Neuronal stem cell (in vitro differentiated cells): ENCODE results near the gene TAT.
"Not testable (repeated sequence)": the region's sequence is repeated elsewhere in the genome, so short reads cannot be mapped to it uniquely, and the experiment has no call there.

Experiments
- DNase-seq: peaks from one replicate; pipeline ENCODE4 v3.0.0-alpha.2; 2013; ENCODE audit warnings: low spot score
- H2AFZ ChIP-seq: one replicate; pipeline ENCODE4 v1.6.1; 2013; ENCODE audit warnings: mild to moderate bottlenecking, low read length, inconsistent platforms
- H2AK5ac ChIP-seq: 2 replicates; pipeline ENCODE4 v1.6.1; 2013; ENCODE audit warnings: low read depth, mild to moderate bottlenecking, inconsistent platforms, low read length, moderate library complexity, mixed read lengths
- H2BK120ac ChIP-seq: 2 replicates; pipeline ENCODE4 v1.6.1; 2013; ENCODE audit warnings: low read depth, mild to moderate bottlenecking, inconsistent platforms, low read length, moderate library complexity, mixed read lengths
- H2BK12ac ChIP-seq: one replicate; pipeline ENCODE4 v1.6.1; 2013; ENCODE audit warnings: low read length, inconsistent platforms
- H2BK15ac ChIP-seq: 2 replicates; pipeline ENCODE4 v1.6.1; 2013; ENCODE audit warnings: mild to moderate bottlenecking, low read length, inconsistent platforms, mixed read lengths
- H2BK5ac ChIP-seq: one replicate; pipeline ENCODE4 v1.6.1; 2013; ENCODE audit warnings: inconsistent platforms, mild to moderate bottlenecking, low read length, moderate library complexity
- H3K14ac ChIP-seq: one replicate; pipeline ENCODE4 v1.6.1; 2013; ENCODE audit warnings: low read length, inconsistent platforms
- H3K18ac ChIP-seq: 2 replicates; pipeline ENCODE4 v1.6.1; 2013; ENCODE audit warnings: low read length, inconsistent platforms
- H3K23ac ChIP-seq: 2 replicates; pipeline ENCODE4 v1.6.1; 2013; ENCODE audit warnings: low read depth, mild to moderate bottlenecking, mixed read lengths, low read length, inconsistent platforms; ENCODE audit not compliant: poor library complexity
- H3K27ac ChIP-seq: replicated peaks from 3 replicates; pipeline ENCODE4 v1.5.1; 2013; ENCODE audit warnings: low read length, inconsistent platforms
- H3K27me3 ChIP-seq, 3 experiments: 2 replicates each; pipeline ENCODE4 v1.6.1; 2013; ENCODE audit warnings: low read length in 3 of 3, mild to moderate bottlenecking in 2 of 3, inconsistent platforms in 1 of 3, low read depth in 1 of 3, mixed read lengths in 1 of 3, moderate library complexity in 1 of 3; ENCODE audit not compliant: control insufficient read depth in 3 of 3, insufficient read depth in 3 of 3
- H3K36me3 ChIP-seq, 2 donors: replicated peaks in 1 of 2; 2 replicates each; pipeline ENCODE4 v1.6.1; 2013; ENCODE audit warnings: low read length in 2 of 2; ENCODE audit not compliant: control insufficient read depth in 2 of 2, insufficient read depth in 2 of 2
- H3K4ac ChIP-seq: 2 replicates; pipeline ENCODE4 v1.6.1; 2013; ENCODE audit warnings: inconsistent platforms, mild to moderate bottlenecking, low read length, moderate library complexity
- H3K4me1 ChIP-seq, 2 donors: 1 replicate in 1 of 2; 2 replicates in 1 of 2; pipeline ENCODE4 v1.6.1; 2013; ENCODE audit warnings: low read length in 2 of 2, low read depth in 1 of 2; ENCODE audit not compliant: control insufficient read depth in 2 of 2, insufficient read depth in 1 of 2
- H3K4me2 ChIP-seq: one replicate; pipeline ENCODE4 v1.6.1; 2013; ENCODE audit warnings: mild to moderate bottlenecking, low read length, inconsistent platforms; ENCODE audit not compliant: insufficient read depth, poor library complexity, severe bottlenecking
- H3K4me3 ChIP-seq, 2 donors: 2 replicates each; pipeline ENCODE4 v1.5.1; 2013; ENCODE audit warnings: low read length in 2 of 2, mild to moderate bottlenecking in 2 of 2, inconsistent platforms in 1 of 2, moderate library complexity in 1 of 2
- H3K79me1 ChIP-seq: one replicate; pipeline ENCODE4 v1.6.1; 2013; ENCODE audit warnings: low read depth, mild to moderate bottlenecking, inconsistent platforms, low read length, moderate library complexity
- H3K9ac ChIP-seq: one replicate; pipeline ENCODE4 v1.6.1; 2013; ENCODE audit warnings: mild to moderate bottlenecking, low read depth, low read length, inconsistent platforms; ENCODE audit not compliant: poor library complexity
- H3K9me3 ChIP-seq, 2 donors: replicated peaks in 1 of 2; 2 replicates each; pipeline versions ENCODE3 to v1.6.1; 2013; ENCODE audit warnings: low read length in 2 of 2, mild to moderate bottlenecking in 2 of 2, inconsistent platforms in 1 of 2, low read depth in 1 of 2, mixed read lengths in 1 of 2, moderate library complexity in 1 of 2; ENCODE audit not compliant: control insufficient read depth in 2 of 2, insufficient read depth in 1 of 2
- H4K8ac ChIP-seq: one replicate; pipeline ENCODE4 v1.6.1; 2013; ENCODE audit warnings: low read depth, mild to moderate bottlenecking, inconsistent platforms, low read length, moderate library complexity
- H4K91ac ChIP-seq: one replicate; pipeline ENCODE4 v1.6.1; 2013; ENCODE audit warnings: low read length, low read depth, mild to moderate bottlenecking, inconsistent platforms; ENCODE audit not compliant: poor library complexity
- WGBS, 2 donors: extraction: QIAGEN DNeasy Blood & Tissue Kit; methylation state at CpG; one replicate each; pipeline ENCODE4 v1.1.7; 2013; ENCODE audit warnings: missing lambda C conversion rate in 2 of 2, mixed read lengths in 1 of 2; ENCODE audit not compliant: insufficient read length in 2 of 2, insufficient replicate concordance in 1 of 2; ENCODE audit errors: extremely low coverage in 2 of 2; 5-methylcytosine and 5-hydroxymethylcytosine counted together

Gene TAT

GRCh38 chr16:71562552-71562951 lies 14.3 kb downstream of the TAT start:
- Histone ChIP-seq H3K4me3 (no peak overlapping the region), H2BK15ac (no peak overlapping the region), H4K91ac (no peak overlapping the region), H2BK12ac (no peak overlapping the region), H3K27me3 (peaks cover 0 to 5% (median 0%) of the 10 kb centered on the region in 3 experiments), H3K9ac (no peak overlapping the region), H3K79me1 (no peaks in the 10 kb centered on the region), H3K14ac (no peak overlapping the region), H3K23ac (no peak overlapping the region), H2BK5ac (no peak overlapping the region), H2BK120ac (no peak overlapping the region), H3K36me3 (no peaks in the 10 kb centered on the region), H3K4me2 (no peak overlapping the region), H2AK5ac (no peak overlapping the region), H3K4ac (no peak overlapping the region), H3K18ac (no peak overlapping the region), H3K9me3 (peaks cover 0 to 12% of the 10 kb centered on the region in 2 donors), H3K4me1 (peaks cover 0 to 3% of the 10 kb centered on the region in 2 donors), H4K8ac (no peak overlapping the region), H2AFZ (no peak overlapping the region), H3K27ac (no peak overlapping the region)
- WGBS, 2 donors = no CpG with 5 or more reads among the region's 1 CpG
- DNase-seq = no peak

- H2AFZ ChIP-seq, H2BK12ac ChIP-seq, H2AK5ac ChIP-seq, H3K9ac ChIP-seq, H3K18ac ChIP-seq, H3K4me3 ChIP-seq, H2BK15ac ChIP-seq, H3K27ac ChIP-seq, H3K4ac ChIP-seq, H3K23ac ChIP-seq, H4K8ac ChIP-seq, H3K4me2 ChIP-seq, DNase-seq, H2BK120ac ChIP-seq, H3K4me1 ChIP-seq, H4K91ac ChIP-seq, H3K14ac ChIP-seq, H3K79me1 ChIP-seq, H3K36me3 ChIP-seq, H3K27me3 ChIP-seq, H2BK5ac ChIP-seq: not testable (repeated sequence)
- no CpG with 5 or more reads among the region's 8 CpGs for WGBS, 2 donors
- peaks cover 0 to 12% of the 10 kb centered on the region in 2 donors for H3K9me3 ChIP-seq
Observed at GRCh38 chr16:71561886-71562285, 15.0 kb downstream of the TAT start.

GRCh38 chr16:71559855-71560254 lies 17.0 kb downstream of the TAT start:
- H2BK15ac ChIP-seq = no peak overlapping the region
- no peak overlapping the region for H2BK12ac ChIP-seq
- H2AK5ac ChIP-seq = no peak overlapping the region
- H3K4me2 ChIP-seq = no peak overlapping the region
- no peak overlapping the region for H3K27ac ChIP-seq
- peaks cover 0 to 3% of the 10 kb centered on the region in 2 donors for H3K4me1 ChIP-seq
- H3K36me3 ChIP-seq = no peaks in the 10 kb centered on the region
- H4K8ac ChIP-seq = no peak overlapping the region
- H3K27me3 ChIP-seq = no peaks in the 10 kb centered on the region
- H3K14ac ChIP-seq = no peak overlapping the region
- H2AFZ ChIP-seq = no peak overlapping the region
- H2BK120ac ChIP-seq = no peak overlapping the region
- H3K79me1 ChIP-seq = no peaks in the 10 kb centered on the region
- peaks cover 0 to 12% of the 10 kb centered on the region in 2 donors for H3K9me3 ChIP-seq
- H2BK5ac ChIP-seq = no peak overlapping the region
- no peak overlapping the region for H3K4ac ChIP-seq
- no peak overlapping the region for H4K91ac ChIP-seq
- no peak for DNase-seq
- H3K23ac ChIP-seq = no peak overlapping the region
- no peak overlapping the region for H3K4me3 ChIP-seq
- no peak overlapping the region for H3K18ac ChIP-seq
- H3K9ac ChIP-seq = no peak overlapping the region

GRCh38 chr16:71557954-71558582 lies 18.8 kb downstream of the TAT start:
- no peak for DNase-seq
- Histone ChIP-seq H3K4me2 (no peak overlapping the region), H3K79me1 (no peaks in the 10 kb centered on the region), H3K9me3 (peaks cover 0 to 8% of the 10 kb centered on the region in 2 donors), H3K4ac (no peak overlapping the region), H2AK5ac (no peak overlapping the region), H3K27me3 (no peaks in the 10 kb centered on the region), H2BK12ac (no peak overlapping the region), H4K8ac (no peak overlapping the region), H3K18ac (no peak overlapping the region), H3K36me3 (no peaks in the 10 kb centered on the region), H3K4me1 (no peaks in the 10 kb centered on the region), H4K91ac (no peak overlapping the region), H3K14ac (no peak overlapping the region), H2BK15ac (no peak overlapping the region), H3K4me3 (no peak overlapping the region), H3K9ac (no peak overlapping the region), H3K23ac (no peak overlapping the region), H2BK5ac (no peak overlapping the region), H3K27ac (no peak overlapping the region), H2AFZ (no peak overlapping the region), H2BK120ac (no peak overlapping the region)
- no CpG with 5 or more reads among the region's 3 CpGs for WGBS, 2 donors
